ENCODE results near the gene MED13L.
"Not testable (repeated sequence)": the region's sequence is repeated elsewhere in the genome, so short reads cannot be mapped to it uniquely, and the experiment has no call there.

Gene MED13L

GRCh38 chr12:116043659-116044535 lies 233.6 kb downstream of the MED13L start:
- no peak for DNase-seq

- no peak for DNase-seq
These were observed 237.1 kb downstream of the MED13L start for GRCh38 chr12:116040402-116040801.

GRCh38 chr12:116039081-116039480 lies 238.4 kb downstream of the MED13L start:
- DNase-seq = no peak

- DNase-seq = no peak
These were observed 239.3 kb downstream of the MED13L start for GRCh38 chr12:116037941-116038837.

- DNase-seq = no peak
These were observed 243.7 kb downstream of the MED13L start for GRCh38 chr12:116033765-116034164.

GRCh38 chr12:116031624-116032023 lies 245.9 kb downstream of the MED13L start:
- DNase-seq = not testable (repeated sequence)

GRCh38 chr12:116028619-116029018 lies 248.9 kb downstream of the MED13L start:
- DNase-seq = no peak

- DNase-seq = no peak
These were observed 250.0 kb downstream of the MED13L start for GRCh38 chr12:116027551-116027821.

- DNase-seq = no peak
These were observed 250.5 kb downstream of the MED13L start for GRCh38 chr12:116026768-116027550.

GRCh38 chr12:116026346-116026745 lies 251.1 kb downstream of the MED13L start:
- no peak for DNase-seq

GRCh38 chr12:116024769-116025168 lies 252.7 kb downstream of the MED13L start:
- DNase-seq = no peak

- DNase-seq = no peak
These were observed 258.1 kb downstream of the MED13L start for GRCh38 chr12:116019415-116019814.

- no peak for DNase-seq
These were observed 259.2 kb downstream of the MED13L start for GRCh38 chr12:116018282-116018681.

GRCh38 chr12:116015525-116015924 lies 262.0 kb downstream of the MED13L start:
- no peak for DNase-seq

- no peak for DNase-seq
These were observed 264.7 kb downstream of the MED13L start for GRCh38 chr12:116012757-116013156.

GRCh38 chr12:116011217-116011616 lies 266.3 kb downstream of the MED13L start:
- DNase-seq = no peak

GRCh38 chr12:116010467-116010866 lies 267.0 kb downstream of the MED13L start:
- no peak for DNase-seq

GRCh38 chr12:116009805-116010204 lies 267.7 kb downstream of the MED13L start:
- DNase-seq = no peak

- no peak for DNase-seq
These were observed 271.4 kb downstream of the MED13L start for GRCh38 chr12:116006141-116006540.

GRCh38 chr12:116002890-116003536 lies 274.5 kb downstream of the MED13L start:
- DNase-seq = no peak

- DNase-seq = no peak
These were observed 277.2 kb downstream of the MED13L start for GRCh38 chr12:116000252-116000651.

GRCh38 chr12:115999582-115999981 lies 277.9 kb downstream of the MED13L start:
- DNase-seq = no peak

Measured in stimulated activated CD4-positive, alpha-beta T cell treated with anti-CD3 and anti-CD28 coated beads, Interleukin-4, amount 100 ng/mL, for 1 hour (primary cell).